ENCODE results near the gene HSPA2. TPM values are rescaled to one million over a fixed set of nuclear protein-coding genes. Genes with fewer than 3 reads are reported as not detected.

The HSPA2 gene
- total and polyA plus RNA-seq, 2 donors from 2014 or later = 41.9 to 56.2 TPM

DNA sequence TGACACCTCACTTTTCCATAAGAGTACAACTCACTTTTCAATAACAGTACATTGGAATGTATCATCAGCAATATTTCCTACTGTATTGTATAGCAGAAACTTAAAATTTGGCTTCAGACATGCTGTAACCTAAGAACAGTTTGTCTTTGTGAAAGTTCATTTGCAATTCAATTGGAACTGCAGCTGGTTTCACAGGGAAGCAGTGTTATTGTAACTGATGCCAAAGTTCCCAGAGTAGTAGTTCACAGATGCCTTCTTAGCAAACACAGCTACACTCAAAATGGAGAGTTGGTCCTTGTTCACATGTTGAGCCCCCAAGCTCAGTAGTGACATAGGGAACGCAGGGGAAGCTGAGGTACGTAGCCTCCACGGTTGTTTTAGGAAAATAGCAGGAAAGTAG is 32.6 kb downstream of the HSPA2 start:
- H3K36me3 ChIP-seq (ENCODE audit: control insufficient read depth in 2 of 3, insufficient read depth in 3 of 3, low read length in 3 of 3) = no peaks in the 10 kb centered on the region
- H3K27me3 ChIP-seq (ENCODE audit: control insufficient read depth, insufficient read depth, low read length) = no peaks in the 10 kb centered on the region
- H3K9me3 ChIP-seq (ENCODE audit: control insufficient read depth in 2 of 3, insufficient read depth in 1 of 3, low read length in 3 of 3) = no peaks in the 10 kb centered on the region
- peak in 2 of 5 donors; percentile 57 to 72 for DNase-seq
- intact Hi-C loops (cut with DNase I) = no loop called here
- H3K27ac ChIP-seq (ENCODE audit: low read depth in 2 of 2, low read length in 2 of 2) = peak overlapping the region; percentile 3 to 51
- TF ChIP-seq, protein P1, sequence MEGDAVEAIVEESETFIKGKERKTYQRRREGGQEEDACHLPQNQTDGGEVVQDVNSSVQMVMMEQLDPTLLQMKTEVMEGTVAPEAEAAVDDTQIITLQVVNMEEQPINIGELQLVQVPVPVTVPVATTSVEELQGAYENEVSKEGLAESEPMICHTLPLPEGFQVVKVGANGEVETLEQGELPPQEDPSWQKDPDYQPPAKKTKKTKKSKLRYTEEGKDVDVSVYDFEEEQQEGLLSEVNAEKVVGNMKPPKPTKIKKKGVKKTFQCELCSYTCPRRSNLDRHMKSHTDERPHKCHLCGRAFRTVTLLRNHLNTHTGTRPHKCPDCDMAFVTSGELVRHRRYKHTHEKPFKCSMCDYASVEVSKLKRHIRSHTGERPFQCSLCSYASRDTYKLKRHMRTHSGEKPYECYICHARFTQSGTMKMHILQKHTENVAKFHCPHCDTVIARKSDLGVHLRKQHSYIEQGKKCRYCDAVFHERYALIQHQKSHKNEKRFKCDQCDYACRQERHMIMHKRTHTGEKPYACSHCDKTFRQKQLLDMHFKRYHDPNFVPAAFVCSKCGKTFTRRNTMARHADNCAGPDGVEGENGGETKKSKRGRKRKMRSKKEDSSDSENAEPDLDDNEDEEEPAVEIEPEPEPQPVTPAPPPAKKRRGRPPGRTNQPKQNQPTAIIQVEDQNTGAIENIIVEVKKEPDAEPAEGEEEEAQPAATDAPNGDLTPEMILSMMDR (IDR thresholded peaks at IDR 0.05; ENCODE audit: borderline replicate concordance, extremely low read depth, insufficient read depth) = no peak
- FAIRE-seq = no peak
- no peak overlapping the region for H3K4me3 ChIP-seq (ENCODE audit: low read length in 3 of 3)
- H3K4me1 ChIP-seq (ENCODE audit: control insufficient read depth in 2 of 3, insufficient read depth in 2 of 3, low read depth in 1 of 3, low read length in 3 of 3) = peaks cover 0 to 4% (median 3%) of the 10 kb centered on the region in 3 donors
- H3K9ac ChIP-seq (ENCODE audit: low read length in 3 of 3) = no peak overlapping the region

- no peak for FAIRE-seq
- peaks cover 0 to 3% (median 0%) of the 10 kb centered on the region in 3 donors for H3K4me1 ChIP-seq (ENCODE audit: control insufficient read depth in 2 of 3, insufficient read depth in 2 of 3, low read depth in 1 of 3, low read length in 3 of 3)
- H3K9ac ChIP-seq (ENCODE audit: low read length in 3 of 3) = no peak overlapping the region
- H3K27ac ChIP-seq (ENCODE audit: low read depth in 2 of 2, low read length in 2 of 2) = no peak overlapping the region
- H3K36me3 ChIP-seq (ENCODE audit: control insufficient read depth in 2 of 3, insufficient read depth in 3 of 3, low read length in 3 of 3) = no peaks in the 10 kb centered on the region
- H3K4me3 ChIP-seq (ENCODE audit: low read length in 3 of 3) = no peak overlapping the region
- DNase-seq = peak in 1 of 5 donors; percentile 43
- intact Hi-C loops (cut with DNase I) = no loop called here
- TF ChIP-seq, protein P1 (IDR thresholded peaks at IDR 0.05; ENCODE audit: borderline replicate concordance, extremely low read depth, insufficient read depth) = no peak
- no peaks in the 10 kb centered on the region for H3K9me3 ChIP-seq (ENCODE audit: control insufficient read depth in 2 of 3, insufficient read depth in 1 of 3, low read length in 3 of 3)
- H3K27me3 ChIP-seq (ENCODE audit: control insufficient read depth, insufficient read depth, low read length) = no peaks in the 10 kb centered on the region
Observed at GRCh38 chr14:64574371-64575107, 34.0 kb downstream of the HSPA2 start.

- Histone ChIP-seq H3K9ac (ENCODE audit: low read length in 3 of 3) (no peak overlapping the region), H3K4me1 (ENCODE audit: control insufficient read depth in 2 of 3, insufficient read depth in 2 of 3, low read depth in 1 of 3, low read length in 3 of 3) (peaks cover 4 to 6% (median 5%) of the 10 kb centered on the region in 3 donors), H3K4me3 (ENCODE audit: low read length in 3 of 3) (no peak overlapping the region), H3K27ac (ENCODE audit: low read depth in 2 of 2, low read length in 2 of 2) (no peak overlapping the region), H3K9me3 (ENCODE audit: control insufficient read depth in 2 of 3, insufficient read depth in 1 of 3, low read length in 3 of 3) (no peaks in the 10 kb centered on the region), H3K36me3 (ENCODE audit: control insufficient read depth in 2 of 3, insufficient read depth in 3 of 3, low read length in 3 of 3) (no peaks in the 10 kb centered on the region), H3K27me3 (ENCODE audit: control insufficient read depth, insufficient read depth, low read length) (no peaks in the 10 kb centered on the region)
- TF ChIP-seq, protein P1 (IDR thresholded peaks at IDR 0.05; ENCODE audit: borderline replicate concordance, extremely low read depth, insufficient read depth) = no peak
- intact Hi-C loops (cut with DNase I) = no loop called here
- peak in 2 of 5 donors; percentile 49 to 60 for DNase-seq
- no peak for FAIRE-seq
Observed at GRCh38 chr14:64577211-64577610, 36.7 kb downstream of the HSPA2 start.

Data from kidney (tissue), 14 donors.